ENCODE results near the gene TBC1D21. TPM values are rescaled to one million over a fixed set of nuclear protein-coding genes. Genes with fewer than 3 reads are reported as not detected.

TBC1D21 gene
- total and polyA plus RNA-seq, 10 of the 15 experiments (the other 5 are each of a cell fraction or from before 2014, with no cell fraction given) = not detected

- no peak for TF ChIP-seq JUNB (IDR thresholded peaks at IDR 0.05)
- no peak for TF ChIP-seq YY1 (IDR thresholded peaks at IDR 0.05; ENCODE audit: low read depth, low read length)
- TF ChIP-seq CBFB (IDR thresholded peaks at IDR 0.05; ENCODE audit: low read depth) = no peak
- no peak for TF ChIP-seq ZBTB40 (IDR thresholded peaks at IDR 0.05; ENCODE audit: borderline replicate concordance)
- TF ChIP-seq SKIL (IDR thresholded peaks at IDR 0.05; ENCODE audit: low read depth, poor library complexity, severe bottlenecking) = no peak
- TF ChIP-seq ZBTB11 (CRISPR knock-in tag; IDR thresholded peaks at IDR 0.05) = no peak
- TF ChIP-seq MTA3 (IDR thresholded peaks at IDR 0.05; ENCODE audit: borderline replicate concordance, low read length) = no peak
- no peak for TF ChIP-seq IKZF1 (conservative IDR thresholded peaks at IDR 0.05)
Observed at GRCh38 chr15:73841756-73842725, 31.3 kb upstream of the TBC1D21 start (continued).
